ENCODE data around the gene AP1S1. TPM values are rescaled to one million over a fixed set of nuclear protein-coding genes. Genes with fewer than 3 reads are reported as not detected.
A peak's percentile ranks its signal among the peaks of the same experiment; 100 is the strongest.

The AP1S1 gene
- total and polyA plus RNA-seq, 9 of the 15 experiments (the other 6 are each of a cell fraction or from before 2014, with no cell fraction given) = 4.4 to 149 (median 89.4) TPM

DNA sequence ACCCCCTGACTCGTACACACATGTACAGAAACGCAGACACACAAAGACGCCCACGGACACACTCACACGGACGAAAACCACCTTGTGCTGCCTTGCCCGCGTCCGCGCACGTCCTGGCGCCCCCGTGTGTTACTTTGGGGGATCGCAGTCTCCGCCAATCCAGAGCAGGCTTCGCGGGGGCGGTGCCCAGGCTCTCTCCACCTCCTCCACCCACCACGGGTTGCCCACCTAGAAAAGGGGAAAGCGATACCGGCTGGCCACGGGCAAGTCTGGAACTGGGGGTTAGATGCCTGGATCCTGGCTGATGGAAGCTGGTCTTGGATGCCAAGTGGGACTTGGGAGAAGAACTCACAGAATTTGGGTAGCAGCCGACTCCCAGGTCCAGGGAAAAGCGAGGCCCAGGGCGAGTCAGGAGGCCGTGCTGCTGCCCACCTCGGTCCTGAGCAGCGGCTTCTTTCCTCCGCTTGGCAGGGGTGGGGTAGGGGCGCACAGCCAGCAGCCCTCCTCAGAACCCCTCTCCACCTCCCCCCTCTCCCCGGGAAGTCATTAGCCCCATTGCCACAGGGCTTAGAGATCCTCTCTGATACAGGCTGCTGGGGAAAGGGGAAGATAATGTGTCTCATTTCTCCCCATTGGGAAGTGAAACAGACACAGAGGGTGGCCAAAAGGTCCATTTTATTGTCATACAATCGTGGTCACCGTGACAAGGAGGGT, 15.7 kb downstream of the AP1S1 start (continued):
- no peak for TF ChIP-seq HES1 (IDR thresholded peaks at IDR 0.05; ENCODE audit: low read depth)
- TF ChIP-seq ID3 (CRISPR knock-in tag; IDR thresholded peaks at IDR 0.05) = no peak
- TF ChIP-seq ID3 (tag; IDR thresholded peaks at IDR 0.05) = no peak
- no peak for TF ChIP-seq SMAD1 (IDR thresholded peaks at IDR 0.05; ENCODE audit: low read depth, low read length, partially characterized antibody)
- TF ChIP-seq PML (IDR thresholded peaks at IDR 0.05; ENCODE audit: low read length) = no peak
- TF ChIP-seq CBFA2T3 (IDR thresholded peaks at IDR 0.05) = no peak
- no peak for TF ChIP-seq ILF3 (IDR thresholded peaks at IDR 0.05; ENCODE audit: borderline replicate concordance)
- no peak for TF ChIP-seq NR0B1 (IDR thresholded peaks at IDR 0.05; ENCODE audit: partially characterized antibody)
- TF ChIP-seq ZNF408 (CRISPR knock-in tag; IDR thresholded peaks at IDR 0.05; ENCODE audit: low read depth) = no peak
- no peak for TF ChIP-seq SMARCC2 (IDR thresholded peaks at IDR 0.05; ENCODE audit: low read depth)
- TF ChIP-seq CAMTA2 (CRISPR knock-in tag; conservative IDR thresholded peaks at IDR 0.05) = no peak
- TF ChIP-seq HCFC1 (IDR thresholded peaks at IDR 0.05; ENCODE audit: low read depth, low read length) = no peak
- TF ChIP-seq CTBP1 (IDR thresholded peaks at IDR 0.05; ENCODE audit: borderline replicate concordance) = peak; percentile 67; the same call in 1 of the 2 replicates
- no peak for TF ChIP-seq ILK (tag; IDR thresholded peaks at IDR 0.05; ENCODE audit: borderline replicate concordance, low read depth)
- no peak; the same call in 1 of the 2 replicates for TF ChIP-seq ETV5 (CRISPR knock-in tag; IDR thresholded peaks at IDR 0.05; ENCODE audit: low read depth)
- TF ChIP-seq ZNF140 (CRISPR knock-in tag; IDR thresholded peaks at IDR 0.05) = no peak
- no peak for TF ChIP-seq RFX7 (CRISPR knock-in tag; IDR thresholded peaks at IDR 0.05)
- no peak for TF ChIP-seq HDAC3 (IDR thresholded peaks at IDR 0.05; ENCODE audit: borderline replicate concordance, partially characterized antibody)
- TF ChIP-seq HNRNPLL (IDR thresholded peaks at IDR 0.05; ENCODE audit: low read depth, low read length, poor library complexity, severe bottlenecking) = no peak
- TF ChIP-seq ZNF311 (CRISPR knock-in tag; IDR thresholded peaks at IDR 0.05) = no peak
- TF ChIP-seq C11orf30 (IDR thresholded peaks at IDR 0.05; ENCODE audit: low read depth) = no peak
- no peak for TF ChIP-seq FOXA1 (IDR thresholded peaks at IDR 0.05; ENCODE audit: borderline replicate concordance)
- no peak for TF ChIP-seq NFE2 (IDR thresholded peaks at IDR 0.05; ENCODE audit: low read depth)
- TF ChIP-seq, protein P1, sequence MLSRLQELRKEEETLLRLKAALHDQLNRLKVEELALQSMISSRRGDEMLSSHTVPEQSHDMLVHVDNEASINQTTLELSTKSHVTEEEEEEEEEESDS (CRISPR knock-in tag; IDR thresholded peaks at IDR 0.05) = no peak
- peak; percentile 45; the same call in 1 of the 2 replicates for TF ChIP-seq MYC (IDR thresholded peaks at IDR 0.05; ENCODE audit: low read depth, low read length)
- peak; percentile 63; the same call in 1 of the 2 replicates for TF ChIP-seq MYC (CRISPR knock-in tag; IDR thresholded peaks at IDR 0.05; ENCODE audit: borderline replicate concordance, low read depth)
- peak; percentile 37; the same call in 1 of the 2 replicates for TF ChIP-seq DEAF1 (CRISPR knock-in tag; IDR thresholded peaks at IDR 0.05)
